Body of pancreas (tissue), 4 donors: ENCODE results near the gene MYLK4. TPM values are rescaled to one million over a fixed set of nuclear protein-coding genes. Genes with fewer than 3 reads are reported as not detected.

ENCODE experiments used
- ATAC-seq: fragments of 150-250 bp; one replicate; pipeline ENCODE4 v1.9.1; 2016
- DNase-seq, 4 donors: peaks; one replicate each; pipeline ENCODE4 v3.0.0-alpha.2; 2019
- H3K27ac ChIP-seq, 4 donors: fragments of 200-600 bp; sonication (generic); 1 replicate in 3 of 4; 2 replicates in 1 of 4; pipeline versions ENCODE4 v1.5.1 to v1.6.1; 2016 to 2019; ENCODE audit warnings: mild to moderate bottlenecking in 1 of 4, mixed read lengths in 1 of 4, moderate library complexity in 1 of 4
- H3K27me3 ChIP-seq, 2 donors: fragments of 200-600 bp; sonication (generic); one replicate each; pipeline ENCODE4 v1.6.0; 2016; ENCODE audit warnings: mild to moderate bottlenecking in 1 of 2
- H3K36me3 ChIP-seq, 2 donors: fragments of 200-600 bp; sonication (generic); replicated peaks in 1 of 2; 2 replicates each; pipeline ENCODE4 v1.5.1; 2016; ENCODE audit warnings: low read depth in 2 of 2; ENCODE audit not compliant: insufficient read depth in 1 of 2
- H3K4me1 ChIP-seq: fragments of 200-600 bp; sonication (generic); one replicate; pipeline ENCODE4 v1.6.0; 2016
- H3K4me3 ChIP-seq, 2 donors: fragments of 200-600 bp; sonication (generic); 1 replicate in 1 of 2; 2 replicates in 1 of 2; pipeline ENCODE4 v1.5.1; 2016 to 2019
- H3K9me3 ChIP-seq, 3 donors: fragments of 200-600 bp; sonication (generic); 1 replicate in 2 of 3; 2 replicates in 1 of 3; pipeline ENCODE4 v1.5.1; 2016
- POLR2A ChIP-seq, 3 donors: fragments of 450-650 bp; IDR thresholded peaks; one replicate each; pipeline ENCODE4 v1.6.1; 2016; ENCODE audit warnings: antibody characterized with exemption in 3 of 3, mild to moderate bottlenecking in 2 of 3
- WGBS, 2 donors: methylation state at CpG; one replicate each; pipeline ENCODE4 v1.1.5; 2017; 5-methylcytosine and 5-hydroxymethylcytosine counted together
- intact Hi-C: fragments of 100-400 bp; cut with DNase I; formaldehyde crosslinking; loops from one replicate; pipeline ENCODE4 v1.15.1; 2023
- total RNA-seq, 2 donors: library from RNA; depleted of rRNA; stranded (reverse); fragments of >200 nt; gene quantifications; one replicate each; pipeline ENCODE4 v1.1.0, GENCODE V29; 2016
- TF ChIP-seq, protein P1 (sequence below), 7 experiments: fragments of 450-650 bp in 4 of 7; fragments of 200-600 bp in 3 of 7; sonication (generic) in 3 of 7; IDR thresholded peaks; one replicate each; pipeline ENCODE4 v1.5.1; 2016 to 2019; ENCODE audit warnings: antibody characterized with exemption in 7 of 7

The MYLK4 gene
- total RNA-seq, 2 donors from 2014 or later: 0.26 to 0.33 TPM

DNA sequence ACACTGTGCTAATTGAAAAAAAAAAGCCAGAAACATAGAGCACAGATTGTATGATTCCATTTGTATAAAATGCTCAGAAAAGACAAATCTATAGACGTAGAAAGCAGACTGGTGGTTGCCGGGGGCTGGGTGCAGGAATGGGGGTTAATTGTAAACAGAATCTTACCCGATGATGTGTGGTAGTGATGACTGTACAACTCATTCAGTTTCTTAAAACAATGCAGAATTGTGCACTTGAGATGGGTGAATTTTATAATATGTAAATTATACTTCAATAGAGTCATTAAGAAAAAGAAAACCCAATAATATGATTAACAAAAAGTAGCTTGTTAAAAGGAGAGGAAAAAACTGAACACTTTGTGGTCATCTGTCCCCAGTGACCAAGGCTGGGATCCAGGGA, 3.7 kb upstream of the MYLK4 start:
- Histone ChIP-seq H3K36me3 (no peaks in the 10 kb centered on the region), H3K4me1 (peaks cover 4% of the 10 kb centered on the region), H3K4me3 (no peak overlapping the region), H3K9me3 (no peaks in the 10 kb centered on the region), H3K27ac (no peak overlapping the region), H3K27me3 (no peaks in the 10 kb centered on the region)
- DNase-seq (no peak), ATAC-seq (no peak)
- TF ChIP-seq, protein P1, sequence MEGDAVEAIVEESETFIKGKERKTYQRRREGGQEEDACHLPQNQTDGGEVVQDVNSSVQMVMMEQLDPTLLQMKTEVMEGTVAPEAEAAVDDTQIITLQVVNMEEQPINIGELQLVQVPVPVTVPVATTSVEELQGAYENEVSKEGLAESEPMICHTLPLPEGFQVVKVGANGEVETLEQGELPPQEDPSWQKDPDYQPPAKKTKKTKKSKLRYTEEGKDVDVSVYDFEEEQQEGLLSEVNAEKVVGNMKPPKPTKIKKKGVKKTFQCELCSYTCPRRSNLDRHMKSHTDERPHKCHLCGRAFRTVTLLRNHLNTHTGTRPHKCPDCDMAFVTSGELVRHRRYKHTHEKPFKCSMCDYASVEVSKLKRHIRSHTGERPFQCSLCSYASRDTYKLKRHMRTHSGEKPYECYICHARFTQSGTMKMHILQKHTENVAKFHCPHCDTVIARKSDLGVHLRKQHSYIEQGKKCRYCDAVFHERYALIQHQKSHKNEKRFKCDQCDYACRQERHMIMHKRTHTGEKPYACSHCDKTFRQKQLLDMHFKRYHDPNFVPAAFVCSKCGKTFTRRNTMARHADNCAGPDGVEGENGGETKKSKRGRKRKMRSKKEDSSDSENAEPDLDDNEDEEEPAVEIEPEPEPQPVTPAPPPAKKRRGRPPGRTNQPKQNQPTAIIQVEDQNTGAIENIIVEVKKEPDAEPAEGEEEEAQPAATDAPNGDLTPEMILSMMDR (IDR thresholded peaks at IDR 0.05): no peak
- no peak for TF ChIP-seq POLR2A (IDR thresholded peaks at IDR 0.05)
- intact Hi-C loops: no loop called here
- WGBS, 2 donors: 57 to 89% methylated on average over 3 of the region's 3 CpGs

DNA sequence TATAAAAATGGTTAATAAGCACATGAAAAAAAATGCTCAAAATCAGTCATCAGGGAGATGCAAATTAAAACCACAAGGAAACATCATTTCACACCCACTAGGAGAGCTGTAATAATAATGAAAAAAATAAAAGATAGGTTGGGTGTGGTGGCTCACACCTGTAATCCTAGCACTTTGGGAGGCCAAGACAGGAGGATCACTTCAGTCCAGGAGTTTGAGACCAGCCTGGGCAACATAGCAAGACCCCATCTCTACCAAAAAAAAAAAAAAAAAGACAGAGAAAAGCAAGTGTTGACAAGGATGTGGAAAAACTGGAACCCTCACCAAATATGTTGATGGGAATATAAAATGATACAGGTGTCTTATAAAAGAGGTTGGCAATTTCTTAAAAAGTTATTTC, 3.0 kb upstream of the MYLK4 start:
- H3K4me1 ChIP-seq: peaks cover 4% of the 10 kb centered on the region
- no peaks in the 10 kb centered on the region for H3K36me3 ChIP-seq
- ATAC-seq: no peak
- H3K27me3 ChIP-seq: no peaks in the 10 kb centered on the region
- no peaks in the 10 kb centered on the region for H3K9me3 ChIP-seq
- no peak for DNase-seq
- no peak overlapping the region for H3K27ac ChIP-seq
- no peak for TF ChIP-seq POLR2A (IDR thresholded peaks at IDR 0.05)
- TF ChIP-seq, protein P1 (IDR thresholded peaks at IDR 0.05): no peak
- H3K4me3 ChIP-seq: no peak overlapping the region
- intact Hi-C loops: no loop called here

DNA sequence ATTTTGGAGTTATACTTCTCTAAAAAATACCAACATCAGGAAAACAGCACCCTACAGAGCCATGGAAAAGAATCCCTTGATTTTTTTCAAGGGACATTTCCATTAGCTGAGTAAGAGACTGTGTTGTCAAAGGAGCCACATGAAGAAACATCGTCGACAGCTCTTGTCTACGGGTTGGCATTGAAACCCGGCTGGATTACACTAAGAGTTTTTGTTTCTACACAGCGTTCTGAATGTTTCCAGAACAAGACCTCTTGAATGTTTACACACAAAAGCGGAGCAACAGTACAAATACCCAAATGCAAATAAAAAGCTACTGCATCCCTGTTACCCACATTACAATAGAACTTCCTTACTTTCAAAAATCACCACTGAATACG, 2.4 kb upstream of the MYLK4 start:
- no peaks in the 10 kb centered on the region for H3K36me3 ChIP-seq
- no peaks in the 10 kb centered on the region for H3K27me3 ChIP-seq
- peaks cover 4% of the 10 kb centered on the region for H3K4me1 ChIP-seq
- H3K9me3 ChIP-seq: no peaks in the 10 kb centered on the region
- TF ChIP-seq, protein P1 (IDR thresholded peaks at IDR 0.05): no peak
- TF ChIP-seq POLR2A (IDR thresholded peaks at IDR 0.05): no peak
- ATAC-seq: no peak
- intact Hi-C loops: no loop called here
- no peak for DNase-seq
- H3K27ac ChIP-seq: no peak overlapping the region
- WGBS, 2 donors: 73 to 74% methylated on average over 7 of the region's 7 CpGs
- H3K4me3 ChIP-seq: no peak overlapping the region

DNA sequence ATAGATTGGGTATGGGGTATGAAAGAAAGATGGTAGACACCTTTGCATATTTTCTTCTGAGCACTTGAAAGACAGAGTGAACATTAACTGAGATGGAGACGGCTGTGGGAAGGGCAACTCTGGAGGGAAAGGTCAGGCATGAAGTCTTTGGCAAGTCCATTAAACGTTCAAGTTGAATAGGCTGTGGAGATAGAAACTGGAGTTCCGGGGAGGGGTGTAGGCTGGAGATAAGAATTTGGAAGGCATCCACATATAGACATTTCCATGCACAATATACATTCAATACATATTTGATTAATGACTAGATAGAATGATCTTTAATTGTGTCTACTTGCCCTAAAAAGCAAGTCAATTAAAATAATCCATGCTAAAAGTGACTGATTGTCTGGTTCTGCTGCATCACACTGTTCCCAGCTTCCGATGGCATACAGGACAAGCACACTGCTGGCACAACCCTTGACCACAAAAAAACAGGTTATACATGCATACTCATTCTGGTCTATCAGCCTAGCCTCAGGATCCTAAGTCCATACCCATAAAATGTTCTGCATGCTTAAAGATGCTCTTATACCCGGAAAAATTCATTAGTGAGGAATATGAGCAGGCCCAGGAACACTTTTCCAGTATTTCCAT, 1.9 kb upstream of the MYLK4 start:
- Histone ChIP-seq H3K4me3 (no peak overlapping the region), H3K27me3 (no peaks in the 10 kb centered on the region), H3K9me3 (no peaks in the 10 kb centered on the region), H3K27ac (no peak overlapping the region), H3K36me3 (no peaks in the 10 kb centered on the region), H3K4me1 (peaks cover 4% of the 10 kb centered on the region)
- intact Hi-C loops: no loop called here
- 73 to 75% methylated on average over 5 of the region's 5 CpGs for WGBS, 2 donors
- ATAC-seq (no peak), DNase-seq (no peak)
- TF ChIP-seq, protein P1 (IDR thresholded peaks at IDR 0.05): no peak
- TF ChIP-seq POLR2A (IDR thresholded peaks at IDR 0.05): no peak

DNA sequence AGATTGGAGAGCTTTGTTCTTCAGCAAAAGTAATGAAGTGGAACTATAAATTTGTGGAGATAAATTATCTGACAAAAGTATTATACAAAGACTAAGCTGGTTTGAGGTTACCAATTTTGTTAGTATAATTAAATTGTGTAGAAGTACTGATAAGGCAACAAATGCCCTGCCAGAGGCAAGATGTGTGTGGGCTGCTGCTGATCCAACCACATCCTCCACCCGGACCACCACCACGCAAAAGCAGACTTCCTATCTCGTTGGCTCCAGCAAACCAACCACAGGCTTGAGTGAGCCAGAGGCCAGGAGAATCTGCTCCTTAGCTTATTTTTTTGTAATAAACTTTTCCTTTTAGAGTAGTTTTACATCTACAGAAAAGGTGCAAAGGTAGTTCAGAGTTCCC, 1.1 kb upstream of the MYLK4 start:
- TF ChIP-seq, protein P1 (IDR thresholded peaks at IDR 0.05): no peak
- no peak for TF ChIP-seq POLR2A (IDR thresholded peaks at IDR 0.05)
- DNase-seq: no peak
- H3K27ac ChIP-seq: no peak overlapping the region
- no peak for ATAC-seq
- WGBS, 2 donors: 68 to 84% methylated on average over 3 of the region's 3 CpGs
- no peaks in the 10 kb centered on the region for H3K9me3 ChIP-seq
- peaks cover 4% of the 10 kb centered on the region for H3K4me1 ChIP-seq
- no peaks in the 10 kb centered on the region for H3K36me3 ChIP-seq
- no peak overlapping the region for H3K4me3 ChIP-seq
- intact Hi-C loops: no loop called here
- H3K27me3 ChIP-seq: no peaks in the 10 kb centered on the region
